Heart left ventricle (tissue), 13 donors: ENCODE results near the gene JDP2.

Experiments
- CTCF ChIP-seq, 12 donors: fragments of 200-600 bp; sonication (generic) in 4 of 12; IDR thresholded peaks; one replicate each; pipeline versions ENCODE4 v1.5.0 to v1.8.0; 2018 to 2022; ENCODE audit warnings: antibody characterized with exemption in 12 of 12, mild to moderate bottlenecking in 5 of 12
- POLR2A ChIP-seq, 2 donors: fragments of 450-650 bp; IDR thresholded peaks; one replicate each; pipeline ENCODE4 v1.6.1; 2017; ENCODE audit warnings: antibody characterized with exemption in 2 of 2, mild to moderate bottlenecking in 2 of 2, moderate library complexity in 2 of 2
- donor health status: ischemic (EF 13 %, LVEDD 7.1; RV severe dilation, severe dysfunction).
- donor health status: DM: no; HTN: yes; CAD: no.
- donor health status: DM: no; HTN: no; CAD: no.
- donor health status: ischemic (EF 25% LVEDD 6.9; RV normal size, moderate dysfunction).
- donor health status: ischemic (EF 25% LVEDD 5.7; RV mildly dilated, moderate dysfunction).
- donor health status: ischemic (EF 35%, LVEDD 5.7; RV mildly dilated, moderate dysfunction).
- donor health status: nonischemic (EF 11% LVEDD 7.7; RV severe dilation, severe dysfunction).
- donor health status: DM: yes; HTN: yes; CAD: no.
- donor health status: PGD.
- donor health status: ischemic (EF 29% LVEDD 5.4; RV normal size, mild dysfunction).
- donor health status: nonischemic (EF 23%, LVEDD 6.1; RV moderate dilation, normal function).

- no peak for TF ChIP-seq POLR2A (IDR thresholded peaks at IDR 0.05)
- no peak for TF ChIP-seq CTCF (IDR thresholded peaks at IDR 0.05)
Observed at GRCh38 chr14:75399321-75399720, 28.5 kb upstream of the JDP2 start.
